PC-9 (cell line): ENCODE data around the gene ABLIM2. TPM values are rescaled to one million over a fixed set of nuclear protein-coding genes. Genes with fewer than 3 reads are reported as not detected.

Experiments
- BruUV-seq: library from RNA; stranded (reverse); fragments of 400-500 nt; replicated peaks from 2 replicates; lab custom pipeline; 2021; lab: Mats Ljungman, UMichigan
- CTCF ChIA-PET: fragments of 300-600 bp; sonication (Branson Sonifier 250); formaldehyde crosslinking; loops from one replicate; lab custom pipeline; 2022; ENCODE audit warnings: antibody characterized with exemption; lab: Charles Lee
- POLR2A ChIA-PET: fragments of 300-600 bp; sonication (Branson Sonifier 250); formaldehyde crosslinking; loops from one replicate; lab custom pipeline; 2022; ENCODE audit warnings: antibody characterized with exemption; ENCODE audit not compliant: unreplicated experiment; lab: Charles Lee
- DNase-seq, 2 experiments: peaks; one replicate each; pipeline versions ENCODE4 v3.0.0 to v3.0.0-alpha.2; 2015 to 2022; ENCODE audit warnings: mixed read lengths in 1 of 2
- H2AFZ ChIP-seq: fragments of 200-600 bp; sonication (generic); 2 replicates; pipeline ENCODE4 v1.8.1; 2017; ENCODE audit warnings: antibody characterized with exemption
- H3F3A ChIP-seq: fragments of 200-600 bp; sonication (generic); 2 replicates; pipeline ENCODE4 v1.8.1; 2017; ENCODE audit warnings: antibody characterized with exemption, mild to moderate bottlenecking, low read depth; ENCODE audit not compliant: insufficient read depth
- H3K27ac ChIP-seq: fragments of 200-600 bp; sonication (generic); 2 replicates; pipeline ENCODE4 v1.6.1; 2016; ENCODE audit warnings: mixed run types
- H3K27me3 ChIP-seq: fragments of 200-600 bp; sonication (generic); 2 replicates; pipeline ENCODE4 v1.6.1; 2016; ENCODE audit warnings: low read depth, mixed run types; ENCODE audit not compliant: insufficient read depth
- H3K36me3 ChIP-seq: fragments of 200-600 bp; sonication (generic); 2 replicates; pipeline ENCODE4 v1.6.1; 2016; ENCODE audit warnings: low read depth, mixed run types
- H3K4me1 ChIP-seq: fragments of 200-600 bp; sonication (generic); replicated peaks from 2 replicates; pipeline ENCODE4 v1.6.1; 2016; ENCODE audit warnings: mixed run types; ENCODE audit not compliant: insufficient read depth
- H3K4me2 ChIP-seq: fragments of 200-600 bp; sonication (generic); 2 replicates; pipeline ENCODE4 v1.6.1; 2017; ENCODE audit warnings: mixed run types
- H3K4me3 ChIP-seq: fragments of 200-600 bp; sonication (generic); 2 replicates; pipeline ENCODE4 v1.6.1; 2016; ENCODE audit warnings: mixed run types
- H3K79me2 ChIP-seq: fragments of 200-600 bp; sonication (generic); 2 replicates; pipeline ENCODE4 v1.6.1; 2017; ENCODE audit warnings: low read depth, mixed run types
- H3K9me2 ChIP-seq: fragments of 200-600 bp; sonication (generic); 2 replicates; pipeline ENCODE4 v1.8.1; 2017; ENCODE audit warnings: mild to moderate bottlenecking; ENCODE audit not compliant: insufficient read depth
- H3K9me3 ChIP-seq: fragments of 200-600 bp; sonication (generic); 2 replicates; pipeline ENCODE4 v1.8.1; 2016; ENCODE audit warnings: low read depth; ENCODE audit not compliant: insufficient read depth
- H4K20me1 ChIP-seq: fragments of 200-600 bp; sonication (generic); 2 replicates; pipeline ENCODE4 v1.8.1; 2017; ENCODE audit not compliant: insufficient read depth
- EZH2 ChIP-seq: fragments of 200-600 bp; sonication (generic); IDR thresholded peaks from 2 replicates; pipeline ENCODE4 v1.8.0; 2017; ENCODE audit warnings: antibody characterized with exemption, low read depth
- intact Hi-C: fragments of 100-400 bp; cut with micrococcal nuclease; formaldehyde crosslinking; loops from one replicate; pipeline ENCODE4 v1.10.0; 2022; ENCODE audit not compliant: unreplicated experiment
- total RNA-seq: library from RNA; stranded (reverse); gene quantifications from 2 replicates; pipeline ENCODE4 v1.2.3, GENCODE V29; 2021
- TF ChIP-seq, protein P1 (sequence below): fragments of 200-600 bp; sonication (generic); conservative IDR thresholded peaks from 2 replicates; pipeline ENCODE4 v1.6.1; 2017; ENCODE audit warnings: mixed run types, antibody characterized with exemption, mild to moderate bottlenecking, moderate library complexity

The ABLIM2 gene
- total RNA-seq, 1 experiment from 2014 or later = 1.6 TPM

DNA sequence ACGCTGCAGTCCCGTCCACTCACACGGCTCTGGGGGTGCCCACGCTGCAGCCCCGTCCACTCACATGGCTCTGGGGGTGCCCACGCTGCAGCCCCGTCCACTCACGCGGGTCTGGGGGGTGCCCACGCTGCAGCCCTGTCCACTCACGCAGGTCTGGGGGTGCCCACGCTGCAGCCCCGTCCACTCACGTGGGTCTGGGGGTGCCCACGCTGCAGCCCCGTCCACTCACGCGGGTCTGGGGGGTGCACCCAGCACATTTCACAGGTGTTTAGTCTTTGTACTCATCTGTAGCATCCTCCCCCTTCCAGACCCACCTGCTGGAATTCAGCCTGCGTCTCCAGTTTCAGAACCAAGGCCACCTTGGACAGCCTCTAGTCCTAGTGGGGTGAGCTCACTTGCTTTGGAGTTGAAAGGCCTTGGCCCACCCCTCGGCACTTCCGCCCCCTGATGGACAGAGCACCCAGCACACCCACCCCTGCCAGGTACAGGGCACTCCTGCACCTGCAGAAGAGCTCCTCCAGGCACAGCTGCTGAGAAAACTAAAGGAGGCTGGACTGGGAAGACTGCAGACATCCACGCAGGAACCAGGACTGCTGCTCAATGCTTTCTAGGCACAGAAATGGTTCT is 73.0 kb downstream of the ABLIM2 start:
- no peaks in the 10 kb centered on the region for H4K20me1 ChIP-seq
- TF ChIP-seq, protein P1, sequence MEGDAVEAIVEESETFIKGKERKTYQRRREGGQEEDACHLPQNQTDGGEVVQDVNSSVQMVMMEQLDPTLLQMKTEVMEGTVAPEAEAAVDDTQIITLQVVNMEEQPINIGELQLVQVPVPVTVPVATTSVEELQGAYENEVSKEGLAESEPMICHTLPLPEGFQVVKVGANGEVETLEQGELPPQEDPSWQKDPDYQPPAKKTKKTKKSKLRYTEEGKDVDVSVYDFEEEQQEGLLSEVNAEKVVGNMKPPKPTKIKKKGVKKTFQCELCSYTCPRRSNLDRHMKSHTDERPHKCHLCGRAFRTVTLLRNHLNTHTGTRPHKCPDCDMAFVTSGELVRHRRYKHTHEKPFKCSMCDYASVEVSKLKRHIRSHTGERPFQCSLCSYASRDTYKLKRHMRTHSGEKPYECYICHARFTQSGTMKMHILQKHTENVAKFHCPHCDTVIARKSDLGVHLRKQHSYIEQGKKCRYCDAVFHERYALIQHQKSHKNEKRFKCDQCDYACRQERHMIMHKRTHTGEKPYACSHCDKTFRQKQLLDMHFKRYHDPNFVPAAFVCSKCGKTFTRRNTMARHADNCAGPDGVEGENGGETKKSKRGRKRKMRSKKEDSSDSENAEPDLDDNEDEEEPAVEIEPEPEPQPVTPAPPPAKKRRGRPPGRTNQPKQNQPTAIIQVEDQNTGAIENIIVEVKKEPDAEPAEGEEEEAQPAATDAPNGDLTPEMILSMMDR = no peak
- TF ChIP-seq EZH2 = no peak
- no peak overlapping the region for H3K27ac ChIP-seq
- no peak overlapping the region for H3K4me3 ChIP-seq
- no peak for DNase-seq
- no peaks in the 10 kb centered on the region for H3K36me3 ChIP-seq
- no peaks in the 10 kb centered on the region for H3K4me1 ChIP-seq
- no TSS peak for BruUV-seq
- H2AFZ ChIP-seq = no peak overlapping the region
- peaks cover 7% of the 10 kb centered on the region; the same call in 1 of the 2 replicates for H3K27me3 ChIP-seq
- no peaks in the 10 kb centered on the region for H3K79me2 ChIP-seq
- no peak overlapping the region for H3K4me2 ChIP-seq
- POLR2A ChIA-PET = interaction anchor here (0.6 kb wide), 1 partner anchor 66 kb away, joined by 5 read pairs; no protein-coding TSS in a partner anchor
- no peaks in the 10 kb centered on the region for H3F3A ChIP-seq
- CTCF ChIA-PET = no interaction called here
- H3K9me2 ChIP-seq = no peaks in the 10 kb centered on the region
- intact Hi-C loops = no loop called here
- H3K9me3 ChIP-seq = no peaks in the 10 kb centered on the region

GRCh38 chr4:8084712-8085490 is 73.7 kb downstream of the ABLIM2 start:
- no peak for TF ChIP-seq EZH2
- TF ChIP-seq, protein P1 = no peak
- no peaks in the 10 kb centered on the region for H3K4me1 ChIP-seq
- peaks cover 7% of the 10 kb centered on the region for H3K27me3 ChIP-seq
- no peak overlapping the region for H3K27ac ChIP-seq
- no peak overlapping the region for H2AFZ ChIP-seq
- no peaks in the 10 kb centered on the region for H3K9me3 ChIP-seq
- CTCF ChIA-PET = no interaction called here
- H3K4me2 ChIP-seq = no peak overlapping the region
- intact Hi-C loops = no loop called here
- H3F3A ChIP-seq = no peaks in the 10 kb centered on the region
- no peaks in the 10 kb centered on the region for H3K79me2 ChIP-seq
- BruUV-seq = no TSS peak
- POLR2A ChIA-PET = no interaction called here
- no peak overlapping the region for H3K4me3 ChIP-seq
- no peaks in the 10 kb centered on the region for H4K20me1 ChIP-seq
- no peak for DNase-seq
- no peaks in the 10 kb centered on the region for H3K9me2 ChIP-seq
- no peaks in the 10 kb centered on the region for H3K36me3 ChIP-seq

- CTCF ChIA-PET = interaction anchor here (0.6 kb wide), 1 partner anchor 160 kb away, joined by 3 read pairs; no protein-coding TSS in a partner anchor
- no peaks in the 10 kb centered on the region for H3K36me3 ChIP-seq
- no TSS peak for BruUV-seq
- no peak for TF ChIP-seq EZH2
- TF ChIP-seq, protein P1 = no peak
- H3K79me2 ChIP-seq = no peaks in the 10 kb centered on the region
- no peak overlapping the region for H3K4me3 ChIP-seq
- H3K27ac ChIP-seq = no peak overlapping the region
- H3K27me3 ChIP-seq = peaks cover 7% of the 10 kb centered on the region
- intact Hi-C loops = no loop called here
- no peaks in the 10 kb centered on the region for H3F3A ChIP-seq
- no peaks in the 10 kb centered on the region for H3K9me2 ChIP-seq
- H4K20me1 ChIP-seq = no peaks in the 10 kb centered on the region
- no peak for DNase-seq
- POLR2A ChIA-PET = no interaction called here
- no peaks in the 10 kb centered on the region for H3K9me3 ChIP-seq
- no peak overlapping the region for H3K4me2 ChIP-seq
- no peaks in the 10 kb centered on the region for H3K4me1 ChIP-seq
- H2AFZ ChIP-seq = no peak overlapping the region
Observed at GRCh38 chr4:8084031-8084660, 74.5 kb downstream of the ABLIM2 start.
